ENCODE results near the gene COL23A1. TPM values are rescaled to one million over a fixed set of nuclear protein-coding genes. Genes with fewer than 3 reads are reported as not detected.
"Not testable (repeated sequence)": the region's sequence is repeated elsewhere in the genome, so short reads cannot be mapped to it uniquely, and the experiment has no call there.

Gene COL23A1
- total RNA-seq, 2 experiments from 2014 or later = 0.10 to 0.18 TPM

GRCh38 chr5:178204935-178205748 is 385.1 kb downstream of the COL23A1 start:
- peaks cover 2% of the 10 kb centered on the region for H3K27me3 Mint-ChIP-seq
- H3K4me1 Mint-ChIP-seq = peaks cover 43% of the 10 kb centered on the region
- POLR2A ChIA-PET = interaction anchor here (0.5 to 12.2 kb wide), 34 partner anchors 10 to 1671 kb away, joined by 3 to 120 read pairs (median 6); partner anchors contain the start of genes B4GALT7, CLK4, DDX41 and HNRNPH1
- H3K27ac Mint-ChIP-seq = peak overlapping the region; percentile 70
- peaks cover 50% of the 10 kb centered on the region for H3K36me3 Mint-ChIP-seq (ENCODE audit: low read depth)
- CTCF ChIA-PET = interaction anchor here (0.6 to 1.5 kb wide), 9 partner anchors 27 to 815 kb away, joined by 3 to 7 read pairs (median 3); partner anchors contain the start of genes NHP2 and PHYKPL
- H3K9me3 Mint-ChIP-seq = no peaks in the 10 kb centered on the region
- peak; percentile 81 for DNase-seq
- H3K4me3 Mint-ChIP-seq = peak overlapping the region; percentile 98

DNA sequence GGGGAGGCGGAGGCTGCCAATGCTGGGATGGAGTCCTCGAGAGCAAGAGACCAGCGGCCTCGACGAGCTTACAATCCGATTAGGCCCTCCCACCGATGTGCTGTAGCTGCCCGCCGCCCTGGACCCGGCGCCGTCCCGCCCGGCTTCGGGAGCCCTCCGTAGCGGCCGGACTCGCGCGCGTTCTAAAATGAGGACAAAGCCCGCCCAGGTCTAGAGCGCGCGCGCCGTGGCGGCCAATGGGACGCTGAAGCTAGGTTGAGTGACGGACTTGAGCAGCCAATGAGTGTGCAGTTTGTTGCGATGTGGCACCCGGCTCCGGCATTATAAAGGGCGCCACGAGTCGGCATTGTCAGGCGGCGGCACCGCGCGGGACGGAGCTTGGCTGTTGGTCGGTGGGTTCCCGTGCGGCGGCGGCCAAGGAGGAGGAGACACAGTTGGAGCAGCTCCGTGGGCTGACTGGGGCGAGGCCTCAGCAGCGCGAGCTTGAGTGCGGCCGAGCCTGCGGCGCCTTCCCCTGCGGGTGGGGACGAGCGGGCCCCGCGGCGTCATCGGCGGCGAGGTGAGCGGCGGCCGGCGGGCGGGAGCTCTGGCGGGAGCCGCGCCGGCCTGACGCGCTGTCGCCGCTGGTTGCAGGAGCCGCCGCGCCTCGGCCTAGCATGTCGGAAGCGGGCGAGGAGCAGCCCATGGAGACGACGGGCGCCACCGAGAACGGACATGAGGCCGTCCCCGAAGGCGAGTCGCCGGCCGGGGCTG is 385.8 kb downstream of the COL23A1 start, which contains the start of gene HNRNPAB:
HNRNPAB (plus strand) TSS at position 352 of the 753 bp plus-strand sequence; CDS start at position 657, 305 bp downstream.
- POLR2A ChIA-PET = interaction anchor here (0.6 to 4.6 kb wide), 35 partner anchors 9 to 1767 kb away, joined by 3 to 87 read pairs (median 5); partner anchors contain the start of genes B4GALT7, CLK4, DDX41 and HNRNPH1
- Mint-ChIP-seq H3K9me3 (no peaks in the 10 kb centered on the region), H3K4me1 (peaks cover 38% of the 10 kb centered on the region), H3K36me3 (ENCODE audit: low read depth) (peaks cover 42% of the 10 kb centered on the region), H3K27ac (peak within 1 kb of the TSS; percentile 98), H3K4me3 (peak within 1 kb of the TSS; percentile 98), H3K27me3 (peaks cover 2% of the 10 kb centered on the region)
- CTCF ChIA-PET = interaction anchor here (0.6 to 1.5 kb wide), 7 partner anchors 23 to 598 kb away, joined by 3 to 7 read pairs (median 4); partner anchors contain the start of genes NHP2 and PHYKPL
- DNase-seq = peak; percentile 95

DNA sequence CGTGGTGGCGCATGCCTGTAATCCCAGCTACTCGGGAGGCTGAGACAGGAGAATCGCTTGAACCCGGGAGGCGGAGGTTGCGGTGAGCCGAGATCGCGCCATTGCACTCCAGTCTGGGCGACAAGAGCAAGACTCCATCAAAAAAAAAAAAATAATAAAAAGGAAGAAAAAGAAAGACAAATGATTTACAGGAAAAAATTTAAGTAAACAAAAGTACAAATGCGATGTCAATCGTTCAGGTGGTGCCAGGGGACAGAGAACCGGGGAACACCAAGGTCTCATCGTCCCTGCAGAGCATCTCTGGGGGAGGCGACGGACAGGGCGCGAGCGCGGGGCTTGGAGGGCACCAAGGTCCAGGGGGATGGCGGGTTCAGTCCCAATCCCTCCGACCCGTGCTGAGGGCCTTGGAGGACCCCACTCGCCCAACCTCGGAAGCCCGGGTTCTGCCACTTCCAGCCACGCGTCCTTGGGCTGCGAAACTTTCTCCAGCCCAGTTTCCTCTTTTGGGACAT is 386.5 kb downstream of the COL23A1 start:
- CTCF ChIA-PET = interaction anchor here (0.8 to 1.5 kb wide), 5 partner anchors 24 to 598 kb away, joined by 3 to 7 read pairs (median 4); partner anchors contain the start of genes NHP2 and PHYKPL
- Mint-ChIP-seq H3K36me3 (ENCODE audit: low read depth) (peaks cover 36% of the 10 kb centered on the region), H3K4me1 (peaks cover 34% of the 10 kb centered on the region), H3K27me3 (peaks cover 2% of the 10 kb centered on the region), H3K27ac (peak overlapping the region; percentile 98), H3K4me3 (peak overlapping the region; percentile 98), H3K9me3 (no peaks in the 10 kb centered on the region)
- no peak for DNase-seq
- POLR2A ChIA-PET = interaction anchor here (0.6 to 4.6 kb wide), 32 partner anchors 9 to 1767 kb away, joined by 3 to 87 read pairs (median 6); partner anchors contain the start of genes B4GALT7, CLK4, HNRNPH1 and MAML1

GRCh38 chr5:178202541-178202940 is 387.7 kb downstream of the COL23A1 start:
- ChIA-PET CTCF (no interaction called here), POLR2A (interaction anchor here (0.7 to 1.2 kb wide), 2 partner anchors 8 to 30 kb away, joined by 3 to 4 read pairs; partner anchors contain the start of gene PHYKPL)
- Mint-ChIP-seq H3K9me3 (no peaks in the 10 kb centered on the region), H3K27me3 (peaks cover 2% of the 10 kb centered on the region), H3K4me3 (peak overlapping the region; percentile 39), H3K27ac (no peak overlapping the region), H3K36me3 (ENCODE audit: low read depth) (peaks cover 26% of the 10 kb centered on the region), H3K4me1 (peaks cover 26% of the 10 kb centered on the region)
- DNase-seq = no peak

DNA sequence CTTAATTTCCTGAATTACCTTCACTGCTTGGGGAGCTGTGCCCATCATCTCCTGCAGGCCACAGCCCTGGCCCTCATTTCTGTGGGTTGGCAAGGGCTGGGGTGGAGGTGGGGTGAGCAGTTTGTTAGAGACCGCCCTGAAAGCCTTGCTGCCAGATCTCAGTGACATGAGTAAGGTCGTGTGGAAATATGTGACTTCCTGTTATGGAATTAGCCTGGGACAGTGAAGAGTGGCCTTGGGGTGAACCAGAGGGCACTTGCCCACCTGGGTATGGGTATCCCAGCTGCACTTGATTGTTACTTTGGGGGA is 388.3 kb downstream of the COL23A1 start:
- ChIA-PET CTCF (no interaction called here), POLR2A (interaction anchor here (1.0 to 1.2 kb wide), 3 partner anchors 9 to 15 kb away, joined by 3 read pairs; no protein-coding TSS in a partner anchor)
- H3K27ac Mint-ChIP-seq = no peak overlapping the region
- H3K36me3 Mint-ChIP-seq (ENCODE audit: low read depth) = peaks cover 19% of the 10 kb centered on the region
- peaks cover 20% of the 10 kb centered on the region for H3K4me1 Mint-ChIP-seq
- H3K27me3 Mint-ChIP-seq = peaks cover 2% of the 10 kb centered on the region
- H3K9me3 Mint-ChIP-seq = no peaks in the 10 kb centered on the region
- no peak for DNase-seq
- H3K4me3 Mint-ChIP-seq = no peak overlapping the region

DNA sequence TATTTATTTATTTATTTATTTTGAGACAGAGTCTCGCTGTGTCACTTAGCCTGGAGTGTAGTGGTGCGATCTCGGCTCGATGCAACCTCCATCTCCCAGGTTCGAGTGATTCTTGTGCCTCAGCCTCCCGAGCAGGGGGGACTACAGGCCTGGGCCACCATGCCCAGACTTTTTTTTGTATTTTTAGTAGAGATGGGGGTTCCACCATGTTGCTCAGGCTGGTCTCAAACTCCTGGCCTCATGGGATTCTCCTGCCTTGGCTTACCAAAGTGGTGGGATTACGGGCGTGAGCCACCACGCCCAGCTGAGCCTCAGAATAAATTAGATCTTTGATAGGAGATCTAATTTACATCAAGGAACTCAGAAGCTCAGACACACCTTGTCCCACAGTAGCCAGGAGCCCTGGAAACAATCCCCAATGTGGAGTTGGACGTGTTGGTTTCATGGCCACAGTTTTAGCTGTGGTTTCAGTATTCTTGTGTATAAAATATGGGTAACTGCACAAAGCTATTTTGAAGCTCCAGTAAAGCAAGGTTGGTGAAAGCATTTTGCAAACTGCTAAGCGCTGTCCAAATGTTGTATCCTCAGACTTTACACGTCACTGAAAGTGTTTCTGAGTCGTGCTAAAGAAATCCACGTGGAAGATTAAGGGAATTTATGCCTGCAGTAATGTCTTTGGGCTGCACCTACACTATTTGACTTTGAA is 388.8 kb downstream of the COL23A1 start:
- no peak overlapping the region for H3K27ac Mint-ChIP-seq
- no peak for DNase-seq
- CTCF ChIA-PET = no interaction called here

GRCh38 chr5:178199581-178200434 is 390.4 kb downstream of the COL23A1 start:
- no peaks in the 10 kb centered on the region for H3K9me3 Mint-ChIP-seq
- POLR2A ChIA-PET = interaction anchor here (1.7 kb wide), 1 partner anchor 9 kb away, joined by 3 read pairs; no protein-coding TSS in a partner anchor
- no peak overlapping the region for H3K27ac Mint-ChIP-seq
- H3K4me3 Mint-ChIP-seq = no peak overlapping the region
- H3K27me3 Mint-ChIP-seq = peaks cover 5% of the 10 kb centered on the region
- no peak for DNase-seq
- H3K36me3 Mint-ChIP-seq (ENCODE audit: low read depth) = peaks cover 3% of the 10 kb centered on the region
- CTCF ChIA-PET = no interaction called here
- H3K4me1 Mint-ChIP-seq = peaks cover 6% of the 10 kb centered on the region

More for the DNA sequence above, 388.8 kb downstream of the COL23A1 start:
- no peaks in the 10 kb centered on the region for H3K9me3 Mint-ChIP-seq
- H3K36me3 Mint-ChIP-seq (ENCODE audit: low read depth) = peaks cover 14% of the 10 kb centered on the region
- H3K27me3 Mint-ChIP-seq = peaks cover 2% of the 10 kb centered on the region
- H3K4me1 Mint-ChIP-seq = peaks cover 15% of the 10 kb centered on the region
- no peak overlapping the region for H3K4me3 Mint-ChIP-seq
- POLR2A ChIA-PET = interaction anchor here (1.0 to 1.7 kb wide), 4 partner anchors 8 to 15 kb away, joined by 3 read pairs; no protein-coding TSS in a partner anchor

GRCh38 chr5:178198706-178199105 is 391.5 kb downstream of the COL23A1 start:
- no peak for DNase-seq
- Mint-ChIP-seq H3K9me3 (no peaks in the 10 kb centered on the region), H3K27ac (no peak overlapping the region), H3K4me3 (no peak overlapping the region), H3K36me3 (ENCODE audit: low read depth) (no peaks in the 10 kb centered on the region), H3K4me1 (peaks cover 10% of the 10 kb centered on the region), H3K27me3 (peaks cover 11% of the 10 kb centered on the region)
- ChIA-PET POLR2A (no interaction called here), CTCF (no interaction called here)

GRCh38 chr5:178198151-178198550 is 392.0 kb downstream of the COL23A1 start:
- CTCF ChIA-PET; DNase-seq; H3K36me3 Mint-ChIP-seq (ENCODE audit: low read depth); H3K9me3 Mint-ChIP-seq; H3K4me3 Mint-ChIP-seq; POLR2A ChIA-PET; H3K27ac Mint-ChIP-seq: not testable (repeated sequence)
- peaks cover 14% of the 10 kb centered on the region for H3K4me1 Mint-ChIP-seq
- H3K27me3 Mint-ChIP-seq = peaks cover 15% of the 10 kb centered on the region

- CTCF ChIA-PET = no interaction called here
- no peaks in the 10 kb centered on the region for H3K9me3 Mint-ChIP-seq
- peaks cover 14% of the 10 kb centered on the region for H3K4me1 Mint-ChIP-seq
- POLR2A ChIA-PET = interaction anchor here (0.8 kb wide), 1 partner anchor 10 kb away, joined by 4 read pairs; no protein-coding TSS in a partner anchor
- H3K4me3 Mint-ChIP-seq = no peak overlapping the region
- H3K27ac Mint-ChIP-seq = no peak overlapping the region
- H3K36me3 Mint-ChIP-seq (ENCODE audit: low read depth) = no peaks in the 10 kb centered on the region
- peaks cover 24% of the 10 kb centered on the region for H3K27me3 Mint-ChIP-seq
- DNase-seq = no peak
Observed at GRCh38 chr5:178196986-178197385, 393.2 kb downstream of the COL23A1 start.

- peaks cover 26% of the 10 kb centered on the region for H3K27me3 Mint-ChIP-seq
- no peak overlapping the region for H3K4me3 Mint-ChIP-seq
- H3K4me1 Mint-ChIP-seq = peaks cover 14% of the 10 kb centered on the region
- no peaks in the 10 kb centered on the region for H3K9me3 Mint-ChIP-seq
- POLR2A ChIA-PET = interaction anchor here (0.8 to 3.0 kb wide), 2 partner anchors 8 to 11 kb away, joined by 4 to 10 read pairs; partner anchors contain the start of gene HNRNPAB
- H3K36me3 Mint-ChIP-seq (ENCODE audit: low read depth) = no peaks in the 10 kb centered on the region
- no peak for DNase-seq
- H3K27ac Mint-ChIP-seq = no peak overlapping the region
- CTCF ChIA-PET = no interaction called here
Observed at GRCh38 chr5:178196281-178196812, 393.8 kb downstream of the COL23A1 start.

Measured in activated CD4-positive, alpha-beta memory T cell treated with anti-CD3 and anti-CD28 coated beads, Interleukin-2, amount 10 ng/mL, durations not matched to agents 7 days and 5 days (primary cell).